WTC11 (cell line): ENCODE results near the gene DOK1.

Experiments used
- CBFB ChIP-seq: sonication (generic); formaldehyde crosslinking; IDR thresholded peaks from 2 replicates; pipeline ENCODE4 v1.8.1; 2022; ENCODE audit warnings: mild to moderate bottlenecking, low read depth, missing genetic modification reagents
- ETV6 ChIP-seq: sonication (generic); formaldehyde crosslinking; IDR thresholded peaks from 2 replicates; pipeline ENCODE4 v1.8.1; 2022; ENCODE audit warnings: mild to moderate bottlenecking, missing genetic modification reagents
- JAZF1 ChIP-seq: fragments of 250-450 bp; sonication (Bioruptor Pico); IDR thresholded peaks from 2 replicates; pipeline ENCODE4 v1.9.0; 2021; ENCODE audit warnings: moderate library complexity, mild to moderate bottlenecking, inconsistent platforms
- JUN ChIP-seq: sonication (generic); formaldehyde crosslinking; IDR thresholded peaks from 2 replicates; pipeline ENCODE4 v1.8.0; 2023; ENCODE audit warnings: mild to moderate bottlenecking, missing genetic modification reagents
- SP1 ChIP-seq: sonication (generic); formaldehyde crosslinking; conservative IDR thresholded peaks from 2 replicates; pipeline ENCODE4 v1.8.1; 2022; ENCODE audit warnings: missing genetic modification reagents
- TCF7 ChIP-seq: sonication (generic); formaldehyde crosslinking; IDR thresholded peaks from 2 replicates; pipeline ENCODE4 v1.8.0; 2022; ENCODE audit warnings: mild to moderate bottlenecking, low read depth, missing genetic modification reagents, moderate library complexity
- TEAD4 ChIP-seq: sonication (generic); formaldehyde crosslinking; IDR thresholded peaks from 2 replicates; pipeline ENCODE4 v1.8.0; 2022; ENCODE audit warnings: mild to moderate bottlenecking, missing genetic modification reagents
- ZNF138 ChIP-seq: sonication (generic); formaldehyde crosslinking; conservative IDR thresholded peaks from 2 replicates; pipeline ENCODE4 v1.8.1; 2022; ENCODE audit warnings: mild to moderate bottlenecking, moderate library complexity, missing genetic modification reagents
- TF ChIP-seq, protein P1 (sequence below): sonication (generic); formaldehyde crosslinking; IDR thresholded peaks from 2 replicates; pipeline ENCODE4 v1.8.0; 2022; ENCODE audit warnings: mild to moderate bottlenecking, missing genetic modification reagents
- TF ChIP-seq, protein P2 (sequence below): fragments of 200-600 bp; IDR thresholded peaks from 2 replicates; pipeline ENCODE4 v1.8.0; 2022; ENCODE audit warnings: antibody characterized with exemption
- TF ChIP-seq, protein P3 (sequence below): fragments of 250-450 bp; sonication (Bioruptor Pico); IDR thresholded peaks from 2 replicates; pipeline ENCODE4 v2.1.2; 2022; ENCODE audit warnings: mild to moderate bottlenecking, moderate library complexity

DNA sequence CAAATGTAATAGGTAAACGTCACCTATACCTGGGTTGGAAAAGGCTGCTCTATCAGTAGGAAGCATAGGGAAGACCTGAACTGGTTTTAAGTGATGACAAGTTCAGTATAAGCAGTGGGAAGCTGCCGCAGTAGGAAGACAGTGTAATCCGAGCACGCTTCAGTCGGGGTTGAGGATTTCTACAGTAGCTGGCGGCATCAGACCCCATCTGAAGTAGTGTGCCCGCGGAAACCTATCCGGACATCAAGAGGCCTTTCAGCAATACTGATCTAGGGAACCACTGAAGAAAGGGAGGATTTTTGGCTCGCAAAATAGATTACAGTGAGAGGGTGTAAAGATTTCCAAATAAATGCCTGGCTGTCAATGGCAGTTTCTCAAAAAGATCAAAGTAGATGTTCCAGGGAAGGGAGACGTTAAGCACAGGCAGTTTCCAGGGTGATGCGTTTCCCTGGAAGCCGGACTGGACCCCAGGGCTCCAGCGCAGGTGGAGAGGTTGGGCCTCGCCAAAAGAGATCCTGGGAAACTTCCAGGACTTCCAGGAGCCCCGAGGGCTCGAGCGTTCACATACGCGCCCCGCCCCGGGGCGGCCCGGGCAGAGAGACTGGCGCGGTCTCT is 6.1 kb upstream of the DOK1 start:
- TF ChIP-seq, protein P1, sequence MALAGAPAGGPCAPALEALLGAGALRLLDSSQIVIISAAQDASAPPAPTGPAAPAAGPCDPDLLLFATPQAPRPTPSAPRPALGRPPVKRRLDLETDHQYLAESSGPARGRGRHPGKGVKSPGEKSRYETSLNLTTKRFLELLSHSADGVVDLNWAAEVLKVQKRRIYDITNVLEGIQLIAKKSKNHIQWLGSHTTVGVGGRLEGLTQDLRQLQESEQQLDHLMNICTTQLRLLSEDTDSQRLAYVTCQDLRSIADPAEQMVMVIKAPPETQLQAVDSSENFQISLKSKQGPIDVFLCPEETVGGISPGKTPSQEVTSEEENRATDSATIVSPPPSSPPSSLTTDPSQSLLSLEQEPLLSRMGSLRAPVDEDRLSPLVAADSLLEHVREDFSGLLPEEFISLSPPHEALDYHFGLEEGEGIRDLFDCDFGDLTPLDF (CRISPR knock-in tag), result no peak
- TF ChIP-seq, protein P2, sequence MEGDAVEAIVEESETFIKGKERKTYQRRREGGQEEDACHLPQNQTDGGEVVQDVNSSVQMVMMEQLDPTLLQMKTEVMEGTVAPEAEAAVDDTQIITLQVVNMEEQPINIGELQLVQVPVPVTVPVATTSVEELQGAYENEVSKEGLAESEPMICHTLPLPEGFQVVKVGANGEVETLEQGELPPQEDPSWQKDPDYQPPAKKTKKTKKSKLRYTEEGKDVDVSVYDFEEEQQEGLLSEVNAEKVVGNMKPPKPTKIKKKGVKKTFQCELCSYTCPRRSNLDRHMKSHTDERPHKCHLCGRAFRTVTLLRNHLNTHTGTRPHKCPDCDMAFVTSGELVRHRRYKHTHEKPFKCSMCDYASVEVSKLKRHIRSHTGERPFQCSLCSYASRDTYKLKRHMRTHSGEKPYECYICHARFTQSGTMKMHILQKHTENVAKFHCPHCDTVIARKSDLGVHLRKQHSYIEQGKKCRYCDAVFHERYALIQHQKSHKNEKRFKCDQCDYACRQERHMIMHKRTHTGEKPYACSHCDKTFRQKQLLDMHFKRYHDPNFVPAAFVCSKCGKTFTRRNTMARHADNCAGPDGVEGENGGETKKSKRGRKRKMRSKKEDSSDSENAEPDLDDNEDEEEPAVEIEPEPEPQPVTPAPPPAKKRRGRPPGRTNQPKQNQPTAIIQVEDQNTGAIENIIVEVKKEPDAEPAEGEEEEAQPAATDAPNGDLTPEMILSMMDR, result no peak
- TF ChIP-seq ETV6 (CRISPR knock-in tag), result no peak
- no peak for TF ChIP-seq JUN (CRISPR knock-in tag)
- TF ChIP-seq, protein P3, sequence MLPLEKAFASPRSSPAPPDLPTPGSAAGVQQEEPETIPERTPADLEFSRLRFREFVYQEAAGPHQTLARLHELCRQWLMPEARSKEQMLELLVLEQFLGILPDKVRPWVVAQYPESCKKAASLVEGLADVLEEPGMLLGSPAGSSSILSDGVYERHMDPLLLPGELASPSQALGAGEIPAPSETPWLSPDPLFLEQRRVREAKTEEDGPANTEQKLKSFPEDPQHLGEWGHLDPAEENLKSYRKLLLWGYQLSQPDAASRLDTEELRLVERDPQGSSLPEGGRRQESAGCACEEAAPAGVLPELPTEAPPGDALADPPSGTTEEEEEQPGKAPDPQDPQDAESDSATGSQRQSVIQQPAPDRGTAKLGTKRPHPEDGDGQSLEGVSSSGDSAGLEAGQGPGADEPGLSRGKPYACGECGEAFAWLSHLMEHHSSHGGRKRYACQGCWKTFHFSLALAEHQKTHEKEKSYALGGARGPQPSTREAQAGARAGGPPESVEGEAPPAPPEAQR (CRISPR knock-in tag), result no peak
- no peak for TF ChIP-seq TCF7 (CRISPR knock-in tag)
- no peak for TF ChIP-seq TEAD4 (CRISPR knock-in tag)
- TF ChIP-seq CBFB (CRISPR knock-in tag), result no peak
- no peak for TF ChIP-seq ZNF138
- no peak for TF ChIP-seq JAZF1 (CRISPR knock-in tag)
- TF ChIP-seq SP1 (CRISPR knock-in tag), result no peak
